NCI-H2227 treated with DMSO at 0.1 percent for 48 hours (cell line): ENCODE data around the gene SERBP1.
"Not testable (repeated sequence)": the region's sequence is repeated elsewhere in the genome, so short reads cannot be mapped to it uniquely, and the experiment has no call there.

ENCODE experiments used
- DNase-seq: peaks from one replicate; lab custom pipeline; 2025; lab: John Stamatoyannopoulos, UW

The SERBP1 gene

GRCh38 chr1:67430358-67431155, at the start of gene SERBP1:
SERBP1 (minus strand) TSS chr1:67430402; CDS start chr1:67430300, 102 bp downstream.
- DNase-seq: peak; percentile 98

GRCh38 chr1:67479146-67479891, 49.1 kb upstream of the SERBP1 start:
- DNase-seq: no peak

GRCh38 chr1:67476906-67477305, 46.7 kb upstream of the SERBP1 start:
- DNase-seq: no peak

- DNase-seq: no peak
Measured at GRCh38 chr1:67476006-67476482, 45.8 kb upstream of the SERBP1 start.

GRCh38 chr1:67472056-67472455, 41.9 kb upstream of the SERBP1 start:
- DNase-seq: no peak

GRCh38 chr1:67469431-67469830, 39.2 kb upstream of the SERBP1 start:
- no peak for DNase-seq

- no peak for DNase-seq
Measured at GRCh38 chr1:67468066-67468718, 38.0 kb upstream of the SERBP1 start.

- no peak for DNase-seq
Measured at GRCh38 chr1:67465375-67465774, 35.2 kb upstream of the SERBP1 start.

GRCh38 chr1:67464746-67465145, 34.5 kb upstream of the SERBP1 start:
- no peak for DNase-seq

- no peak for DNase-seq
Measured at GRCh38 chr1:67464058-67464457, 33.9 kb upstream of the SERBP1 start.

GRCh38 chr1:67463298-67463955, 33.2 kb upstream of the SERBP1 start:
- no peak for DNase-seq

GRCh38 chr1:67460676-67461500, 30.7 kb upstream of the SERBP1 start:
- DNase-seq: no peak

GRCh38 chr1:67459068-67459467, 28.9 kb upstream of the SERBP1 start:
- no peak for DNase-seq

- no peak for DNase-seq
Measured at GRCh38 chr1:67458663-67459062, 28.5 kb upstream of the SERBP1 start.

- no peak for DNase-seq
Measured at GRCh38 chr1:67457247-67457646, 27.0 kb upstream of the SERBP1 start.

GRCh38 chr1:67451815-67452214, 21.6 kb upstream of the SERBP1 start:
- DNase-seq: no peak

- DNase-seq: no peak
Measured at GRCh38 chr1:67451356-67451755, 21.2 kb upstream of the SERBP1 start.

GRCh38 chr1:67446893-67447292, 16.7 kb upstream of the SERBP1 start:
- DNase-seq: no peak

GRCh38 chr1:67446014-67446413, 15.8 kb upstream of the SERBP1 start:
- DNase-seq: not testable (repeated sequence)

- no peak for DNase-seq
Measured at GRCh38 chr1:67441739-67442281, 11.6 kb upstream of the SERBP1 start.

GRCh38 chr1:67441183-67441582, 11.0 kb upstream of the SERBP1 start:
- no peak for DNase-seq
